ENCODE measurements around the gene PBX1. TPM values are rescaled to one million over a fixed set of nuclear protein-coding genes. Genes with fewer than 3 reads are reported as not detected.

PBX1 gene
- total RNA-seq, 2 donors from 2014 or later = 50.5 to 53.1 TPM

DNA sequence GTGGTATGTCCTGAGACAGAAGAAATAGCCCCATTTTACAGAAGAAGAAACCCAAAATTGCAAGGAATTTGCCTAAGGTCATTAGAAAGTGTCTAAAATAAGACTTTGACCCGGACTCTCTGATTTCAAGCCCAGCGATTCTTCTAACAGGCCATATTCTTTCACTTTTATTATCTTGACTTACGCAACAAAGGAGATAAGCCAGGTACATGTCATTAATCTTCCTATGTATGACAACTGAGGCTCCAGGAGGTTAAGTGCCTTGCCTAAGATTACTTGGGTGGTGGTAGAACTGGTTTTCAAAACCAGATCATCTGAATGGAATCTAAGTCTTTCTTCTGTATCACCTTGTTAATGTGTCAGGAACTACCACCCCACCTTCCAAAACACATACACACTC, 124.3 kb downstream of the PBX1 start:
- H3K9me3 ChIP-seq = no peaks in the 10 kb centered on the region
- no peak overlapping the region for H3K27ac ChIP-seq
- ATAC-seq (ENCODE audit: insufficient number of reproducible peaks, low FRiP score, low read depth) = no peak
- DNase-seq (ENCODE audit: low spot score) = no peak
- TF ChIP-seq CTCF (IDR thresholded peaks at IDR 0.05) = no peak
- H3K4me1 ChIP-seq (ENCODE audit: control insufficient read depth in 1 of 2, low read depth in 2 of 2) = no peaks in the 10 kb centered on the region
- no peaks in the 10 kb centered on the region for H3K36me3 ChIP-seq
- H3K4me3 ChIP-seq = no peak overlapping the region
- no peaks in the 10 kb centered on the region for H3K27me3 ChIP-seq (replicated peaks; ENCODE audit: insufficient read depth)

- no peak for ATAC-seq (ENCODE audit: insufficient number of reproducible peaks, low FRiP score, low read depth)
- Histone ChIP-seq H3K4me1 (ENCODE audit: control insufficient read depth in 1 of 2, low read depth in 2 of 2) (no peaks in the 10 kb centered on the region), H3K36me3 (no peaks in the 10 kb centered on the region), H3K9me3 (no peaks in the 10 kb centered on the region), H3K27me3 (replicated peaks; ENCODE audit: insufficient read depth) (no peaks in the 10 kb centered on the region), H3K4me3 (no peak overlapping the region), H3K27ac (no peak overlapping the region)
- DNase-seq (ENCODE audit: low spot score) = no peak
- TF ChIP-seq CTCF (IDR thresholded peaks at IDR 0.05) = no peak
These were observed 126.5 kb downstream of the PBX1 start for GRCh38 chr1:164685266-164686035.

DNA sequence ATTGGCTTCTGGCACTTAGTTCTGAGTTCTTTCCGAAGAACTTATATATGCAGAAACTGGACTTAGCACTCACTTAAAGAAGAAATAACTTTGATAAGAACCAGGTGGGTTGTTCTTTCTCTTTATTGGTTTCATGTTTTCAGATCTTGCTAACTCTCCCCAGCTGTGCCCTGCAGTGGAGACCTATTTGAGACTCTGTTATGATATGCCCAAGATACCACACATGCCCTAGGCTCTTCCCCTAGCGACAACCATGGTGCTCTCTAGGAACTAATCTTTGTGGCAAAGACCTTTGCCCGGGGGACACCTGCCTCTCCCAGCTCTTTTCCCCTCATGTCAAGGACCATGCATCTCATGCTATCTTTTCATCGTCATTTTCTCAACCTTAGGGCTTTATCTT, 128.8 kb downstream of the PBX1 start:
- DNase-seq (ENCODE audit: low spot score) (no peak), ATAC-seq (ENCODE audit: insufficient number of reproducible peaks, low FRiP score, low read depth) (no peak)
- no peaks in the 10 kb centered on the region for H3K36me3 ChIP-seq
- no peaks in the 10 kb centered on the region for H3K27me3 ChIP-seq (replicated peaks; ENCODE audit: insufficient read depth)
- no peak overlapping the region for H3K4me3 ChIP-seq
- no peak overlapping the region for H3K27ac ChIP-seq
- no peak for TF ChIP-seq CTCF (IDR thresholded peaks at IDR 0.05)
- H3K4me1 ChIP-seq (ENCODE audit: control insufficient read depth in 1 of 2, low read depth in 2 of 2) = no peaks in the 10 kb centered on the region
- no peaks in the 10 kb centered on the region for H3K9me3 ChIP-seq

DNA sequence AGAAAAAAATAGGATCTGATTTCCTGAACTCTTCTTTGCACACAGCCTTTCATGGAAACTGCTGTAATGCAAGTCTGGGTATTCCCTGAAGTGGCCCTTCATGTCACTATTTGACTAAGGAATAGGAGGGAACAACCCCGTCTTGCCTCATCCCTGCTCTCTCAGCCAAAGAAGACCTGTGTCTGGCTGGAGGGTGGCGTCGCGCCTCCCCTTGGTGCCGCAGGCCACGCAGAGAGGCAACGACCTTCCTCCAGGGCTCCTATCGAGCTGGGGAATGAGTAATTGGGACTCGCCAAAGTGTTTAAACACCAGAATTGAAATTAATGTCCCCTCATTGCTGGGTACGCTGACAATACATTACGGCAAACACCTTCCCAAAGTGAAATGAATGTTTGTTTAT, 129.8 kb downstream of the PBX1 start:
- TF ChIP-seq CTCF (IDR thresholded peaks at IDR 0.05) = no peak
- ATAC-seq (ENCODE audit: insufficient number of reproducible peaks, low FRiP score, low read depth) = no peak
- H3K27ac ChIP-seq = no peak overlapping the region

GRCh38 chr1:164689672-164690511, 130.9 kb downstream of the PBX1 start:
- H3K36me3 ChIP-seq = no peaks in the 10 kb centered on the region
- no peak overlapping the region for H3K4me3 ChIP-seq
- DNase-seq (ENCODE audit: low spot score) (no peak), ATAC-seq (ENCODE audit: insufficient number of reproducible peaks, low FRiP score, low read depth) (no peak)
- TF ChIP-seq CTCF (IDR thresholded peaks at IDR 0.05) = no peak
- no peaks in the 10 kb centered on the region for H3K4me1 ChIP-seq (ENCODE audit: control insufficient read depth in 1 of 2, low read depth in 2 of 2)
- H3K9me3 ChIP-seq = no peaks in the 10 kb centered on the region
- H3K27ac ChIP-seq = no peak overlapping the region
- H3K27me3 ChIP-seq (replicated peaks; ENCODE audit: insufficient read depth) = no peaks in the 10 kb centered on the region

More for the DNA sequence above, 129.8 kb downstream of the PBX1 start:
- Histone ChIP-seq H3K27me3 (replicated peaks; ENCODE audit: insufficient read depth) (no peaks in the 10 kb centered on the region), H3K4me1 (ENCODE audit: control insufficient read depth in 1 of 2, low read depth in 2 of 2) (no peaks in the 10 kb centered on the region), H3K4me3 (no peak overlapping the region), H3K9me3 (no peaks in the 10 kb centered on the region), H3K36me3 (no peaks in the 10 kb centered on the region)
- no peak for DNase-seq (ENCODE audit: low spot score)
